Epidermal melanocyte (primary cell): ENCODE results near the gene PTPRM.

Experiments used
- DNase-seq: peaks from one replicate; pipeline ENCODE4 v3.0.0; 2011; ENCODE audit warnings: low spot score; ENCODE audit not compliant: insufficient read length

Gene PTPRM

GRCh38 chr18:7663366-7664312, 96.5 kb downstream of the PTPRM start:
- DNase-seq, result peak; percentile 39

GRCh38 chr18:7666195-7666776, 99.2 kb downstream of the PTPRM start:
- DNase-seq, result no peak

DNA sequence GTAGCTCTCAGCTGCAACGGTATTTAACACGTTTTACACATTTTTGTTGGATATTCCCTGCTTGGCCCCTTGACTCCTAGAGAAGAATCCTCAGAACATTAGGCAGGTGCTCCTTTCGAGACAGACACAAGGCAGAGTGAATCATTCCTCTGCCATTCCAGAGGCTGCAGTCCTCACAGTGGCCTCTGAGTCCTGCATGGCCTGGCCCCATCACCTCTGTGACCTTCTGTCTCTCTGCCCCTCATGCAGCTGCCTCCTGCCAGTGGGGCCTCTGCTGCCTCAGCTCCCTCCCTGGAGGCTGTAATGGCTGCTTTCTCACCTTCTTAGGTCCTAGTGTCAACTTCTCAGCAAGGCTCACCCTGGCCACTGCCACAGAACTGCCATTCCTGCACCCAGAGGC, 101.3 kb downstream of the PTPRM start:
- DNase-seq, result no peak

DNA sequence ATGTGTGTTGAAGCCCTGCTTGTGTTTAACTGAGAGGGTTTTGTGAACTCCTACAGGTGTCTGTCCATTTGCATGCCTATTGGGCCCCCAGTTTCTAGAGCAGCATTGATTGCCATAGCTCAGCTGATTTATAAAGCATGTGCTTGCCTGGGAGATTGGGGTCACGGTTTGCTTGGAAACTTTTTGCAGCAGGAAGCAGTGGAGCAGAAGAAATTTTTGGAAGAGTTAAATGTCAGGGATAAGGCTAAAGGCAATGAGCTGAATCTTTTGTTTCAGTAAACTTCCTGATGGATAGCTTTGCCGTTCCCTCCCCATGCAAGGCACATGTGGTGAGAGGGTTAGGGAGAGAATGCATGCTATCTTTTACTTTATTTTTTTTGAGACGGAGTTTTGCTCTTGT, 102.2 kb downstream of the PTPRM start:
- no peak for DNase-seq

DNA sequence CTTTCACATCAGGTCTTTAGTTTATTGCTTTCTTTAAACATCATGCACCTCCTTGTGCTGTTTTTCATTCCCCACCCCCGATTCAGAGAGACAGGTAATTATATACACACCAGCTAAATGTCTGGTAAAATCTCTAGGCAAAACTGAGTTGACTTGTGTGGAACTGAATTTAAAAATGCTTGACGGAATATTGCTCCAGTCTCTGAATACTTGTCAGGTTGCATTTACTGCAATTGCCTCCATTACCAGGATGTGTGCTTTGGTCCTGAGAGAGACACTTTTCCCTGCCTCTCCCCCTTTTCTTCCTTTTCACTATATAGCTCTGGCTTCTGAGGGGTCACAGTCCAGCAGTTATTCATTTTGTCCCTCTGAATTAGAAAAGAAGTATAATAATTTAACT, 104.0 kb downstream of the PTPRM start:
- no peak for DNase-seq

DNA sequence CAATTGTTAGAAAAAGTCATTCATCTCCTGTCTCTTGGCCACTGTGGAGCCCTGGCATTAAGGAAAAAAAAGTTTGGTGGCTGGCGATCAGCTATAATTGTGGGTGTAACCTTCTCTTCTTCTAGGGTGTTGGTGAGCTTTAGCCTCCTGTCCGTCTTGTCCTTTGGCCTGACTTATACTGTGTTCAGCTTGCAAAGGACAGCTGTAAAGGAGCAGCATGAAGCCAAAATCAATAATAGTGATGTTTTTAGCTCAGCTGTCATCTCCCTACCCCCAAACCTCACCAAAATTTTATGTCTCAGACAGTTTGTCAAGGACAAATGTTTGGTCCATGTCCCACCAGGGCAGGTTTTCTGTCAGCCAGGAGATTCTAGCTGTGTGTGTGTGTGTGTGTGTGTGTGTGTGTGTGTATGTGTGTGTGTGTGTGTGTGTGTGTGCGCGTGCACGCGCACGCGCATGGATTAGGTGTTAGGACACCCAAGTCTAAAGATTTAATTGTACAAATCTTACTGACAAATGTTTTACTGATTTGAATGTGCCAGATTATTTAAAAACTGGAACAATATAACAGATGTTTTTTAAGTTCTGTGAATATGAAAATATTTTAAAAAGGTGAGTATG, 109.2 kb downstream of the PTPRM start:
- DNase-seq, result no peak

GRCh38 chr18:7677001-7677400, 109.9 kb downstream of the PTPRM start:
- DNase-seq, result no peak

DNA sequence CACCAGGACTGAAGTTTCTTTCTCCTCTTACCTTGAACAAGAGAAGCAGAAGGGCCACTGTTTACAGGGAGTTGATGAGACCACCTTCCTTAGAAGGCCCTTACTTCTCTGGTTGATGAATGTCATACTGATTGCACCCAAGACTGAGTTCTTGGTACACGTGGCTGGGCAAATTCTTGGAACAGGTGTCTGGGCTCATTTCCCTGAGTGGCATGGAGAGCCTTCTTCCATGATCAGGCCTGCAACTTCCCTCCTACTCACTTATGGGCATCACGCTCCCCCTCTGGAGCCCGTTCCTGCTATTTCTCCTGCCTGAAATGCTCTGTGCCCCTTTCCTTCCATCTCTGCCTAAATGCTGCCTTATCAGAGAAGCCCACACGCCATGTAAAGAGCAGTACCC, 110.3 kb downstream of the PTPRM start:
- no peak for DNase-seq

DNA sequence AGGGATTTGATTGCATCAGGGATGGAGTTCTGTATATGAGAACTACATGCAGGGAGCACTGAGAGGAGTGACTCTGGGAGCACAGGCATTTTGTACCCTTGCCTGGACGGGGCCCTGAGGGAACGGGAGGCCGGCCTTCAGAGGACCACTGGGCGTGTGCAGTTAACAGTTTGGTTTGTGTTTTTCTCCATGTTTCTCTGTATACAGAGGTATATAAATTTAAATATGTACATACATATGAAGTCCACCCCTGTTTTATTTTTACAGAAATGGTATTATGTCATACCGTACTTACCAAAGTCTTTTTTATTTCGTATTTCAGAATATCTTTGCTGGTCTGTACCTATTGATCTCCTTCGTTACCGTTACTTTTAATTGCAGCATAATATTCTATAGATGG, 111.3 kb downstream of the PTPRM start:
- no peak for DNase-seq

DNA sequence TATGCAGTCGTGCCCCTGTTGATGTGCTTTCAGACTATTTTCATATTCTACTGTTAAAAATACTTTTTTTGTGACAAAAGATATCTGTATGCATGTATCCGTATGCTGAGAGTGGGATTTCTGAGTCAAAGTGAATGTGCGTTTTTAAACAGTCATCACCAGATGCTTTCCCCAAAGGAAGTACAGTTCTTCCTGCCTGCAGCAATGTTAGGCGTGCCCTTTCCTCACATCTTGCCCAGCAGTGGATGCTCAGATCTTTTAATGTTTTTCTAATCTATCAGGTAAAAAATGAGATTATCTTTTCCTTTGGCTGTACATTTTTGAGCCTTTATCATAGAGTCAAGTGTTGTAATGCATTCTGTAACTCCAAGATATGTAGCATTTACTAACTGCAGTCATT, 111.7 kb downstream of the PTPRM start:
- DNase-seq, result no peak

DNA sequence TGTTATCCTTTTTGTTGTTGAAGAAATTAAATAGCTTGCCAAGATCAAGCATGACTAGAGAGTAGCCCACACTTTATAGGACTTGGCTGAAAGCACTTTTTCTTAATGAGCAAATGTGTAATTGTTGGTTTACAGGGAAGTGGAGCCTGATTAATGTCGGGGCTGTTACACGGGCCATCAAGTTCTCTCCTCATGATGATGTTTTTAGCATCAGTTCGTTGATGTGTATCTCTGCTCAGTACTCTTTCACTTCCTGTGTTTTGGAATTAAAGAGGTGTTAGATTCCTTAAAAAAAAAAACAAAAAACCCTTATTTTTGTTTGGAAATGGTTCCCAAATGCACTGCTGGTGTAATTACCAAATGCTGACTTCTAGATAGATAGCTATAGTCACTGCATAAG, 114.2 kb downstream of the PTPRM start:
- no peak for DNase-seq

GRCh38 chr18:7682321-7682720, 115.2 kb downstream of the PTPRM start:
- DNase-seq, result no peak

GRCh38 chr18:7683753-7684152, 116.6 kb downstream of the PTPRM start:
- no peak for DNase-seq

DNA sequence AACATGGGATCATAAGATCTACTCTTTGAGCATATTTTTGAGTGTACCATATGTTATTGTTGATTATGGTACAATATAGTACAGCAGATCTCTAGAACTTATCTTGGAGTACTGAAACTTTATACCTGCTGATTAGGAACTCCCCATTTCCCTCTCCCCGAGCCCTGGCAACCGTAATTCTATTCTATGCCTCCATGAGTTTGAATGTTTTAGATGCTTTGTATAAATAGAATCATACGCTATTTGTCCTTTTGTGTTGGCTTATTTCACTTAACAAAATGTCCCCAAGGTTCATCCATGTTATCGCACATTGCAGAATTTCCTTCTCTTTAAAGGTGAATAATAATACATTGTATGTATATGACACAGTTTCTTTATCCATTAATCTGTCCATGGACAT, 117.2 kb downstream of the PTPRM start:
- DNase-seq, result no peak

DNA sequence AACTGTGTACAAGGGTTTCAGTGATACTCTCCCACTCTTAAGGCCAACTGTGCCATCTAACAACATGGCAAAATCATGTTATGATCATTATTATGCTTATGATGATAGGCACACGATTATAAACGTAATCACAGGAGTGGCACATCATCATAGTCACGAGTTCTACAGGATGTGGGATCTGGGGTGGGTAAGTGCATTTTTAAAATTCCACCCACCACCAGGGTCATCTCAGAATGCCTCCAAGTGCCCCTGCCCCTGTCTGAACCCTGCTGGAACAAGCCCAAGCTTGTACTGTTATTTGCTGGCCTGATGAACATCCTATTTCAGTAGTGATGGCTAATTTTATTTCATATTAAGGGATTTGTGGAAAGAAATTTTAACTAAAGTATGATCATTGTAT, 117.8 kb downstream of the PTPRM start:
- DNase-seq, result no peak

- DNase-seq, result no peak
Measured at GRCh38 chr18:7686278-7686677, 119.2 kb downstream of the PTPRM start.

DNA sequence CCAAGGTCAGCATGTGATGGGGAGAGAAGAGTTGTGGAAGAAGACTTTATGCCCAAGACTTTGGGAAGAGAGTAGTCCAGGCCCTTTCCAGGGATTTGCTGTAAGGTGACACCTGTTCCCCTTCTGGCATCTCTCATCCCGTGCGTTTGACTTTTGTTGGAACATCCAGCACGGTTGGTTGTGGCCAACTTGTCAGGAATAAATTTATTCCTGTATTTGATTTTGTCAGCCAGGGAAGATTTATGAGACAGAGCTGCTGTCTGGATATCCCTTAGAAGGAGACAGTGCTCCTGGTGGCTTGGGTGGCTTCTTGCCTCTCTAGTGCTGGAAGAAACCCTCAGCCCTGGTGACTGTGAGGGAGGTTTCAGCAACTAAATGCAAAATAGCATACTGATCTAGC, 121.5 kb downstream of the PTPRM start:
- no peak for DNase-seq

GRCh38 chr18:7691206-7691605, 124.1 kb downstream of the PTPRM start:
- DNase-seq, result no peak

GRCh38 chr18:7696780-7697179, 129.7 kb downstream of the PTPRM start:
- DNase-seq, result no peak

DNA sequence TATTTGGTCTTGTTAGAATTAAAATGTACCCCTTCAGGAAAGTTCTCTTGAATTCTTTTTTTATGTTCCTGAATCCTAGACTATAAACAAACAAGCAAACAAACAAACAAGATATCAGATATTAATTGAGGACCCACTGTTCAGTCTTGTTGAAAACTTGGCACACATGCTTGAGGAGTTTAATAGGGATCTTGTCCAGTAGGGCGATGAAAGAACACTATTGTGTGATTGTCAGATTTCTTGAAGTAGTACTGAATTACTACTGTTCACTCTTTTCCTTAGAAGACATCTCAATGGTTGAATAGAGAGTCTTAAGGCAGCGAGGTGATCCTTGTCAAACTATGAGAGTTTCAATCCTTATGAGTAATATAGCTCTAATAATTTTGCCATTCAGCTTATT, 130.2 kb downstream of the PTPRM start:
- DNase-seq, result peak; percentile 53

GRCh38 chr18:7711495-7711894, 144.4 kb downstream of the PTPRM start:
- DNase-seq, result no peak

DNA sequence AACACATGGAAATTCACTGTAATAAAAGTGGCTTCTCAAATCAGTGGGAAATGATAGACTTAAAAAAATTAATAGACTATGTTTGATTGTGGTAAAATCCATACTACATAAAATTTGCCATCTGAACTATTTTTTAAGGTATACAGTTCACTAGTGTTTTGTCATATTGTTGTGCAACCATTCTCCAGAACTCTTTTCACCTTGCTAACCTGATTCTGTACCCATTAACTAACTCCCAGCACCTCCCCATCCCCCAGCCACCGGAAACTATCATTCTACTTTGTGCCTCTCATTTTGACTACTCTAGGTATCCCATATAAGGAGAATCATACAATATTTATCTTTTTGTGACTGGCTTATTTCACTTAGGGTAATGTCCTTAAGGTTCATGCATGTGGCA, 153.3 kb downstream of the PTPRM start:
- no peak for DNase-seq

DNA sequence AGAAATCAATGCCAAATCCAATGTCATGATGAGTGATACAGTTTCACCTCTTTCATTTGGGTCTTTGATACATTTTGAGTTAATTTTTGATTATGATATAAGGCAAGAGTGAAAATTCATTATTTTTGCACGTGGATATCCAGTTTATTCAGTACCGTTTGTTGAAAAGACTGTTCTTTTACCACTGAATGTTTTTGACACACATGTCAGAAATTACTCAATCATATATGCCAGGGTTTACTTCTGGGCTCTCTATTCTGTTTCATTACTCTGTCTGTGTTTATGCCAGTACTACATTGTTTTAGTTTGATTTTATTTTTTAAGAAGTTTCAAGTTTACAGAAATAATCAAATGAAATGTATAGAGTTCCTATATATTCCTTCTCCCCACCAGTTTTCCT, 154.4 kb downstream of the PTPRM start:
- DNase-seq, result no peak
